GM12874 (cell line): ENCODE results near the gene RAB39B.

ENCODE experiments used
- TF ChIP-seq, protein P1 (sequence below): IDR thresholded peaks from 2 replicates; pipeline ENCODE4 v1.5.1; 2011; ENCODE audit warnings: low read depth, mild to moderate bottlenecking, control low read depth, low read length, moderate library complexity; ENCODE audit not compliant: insufficient read depth

RAB39B gene

GRCh38 chrX:155211208-155211607 is 53.1 kb downstream of the RAB39B start:
- TF ChIP-seq, protein P1, sequence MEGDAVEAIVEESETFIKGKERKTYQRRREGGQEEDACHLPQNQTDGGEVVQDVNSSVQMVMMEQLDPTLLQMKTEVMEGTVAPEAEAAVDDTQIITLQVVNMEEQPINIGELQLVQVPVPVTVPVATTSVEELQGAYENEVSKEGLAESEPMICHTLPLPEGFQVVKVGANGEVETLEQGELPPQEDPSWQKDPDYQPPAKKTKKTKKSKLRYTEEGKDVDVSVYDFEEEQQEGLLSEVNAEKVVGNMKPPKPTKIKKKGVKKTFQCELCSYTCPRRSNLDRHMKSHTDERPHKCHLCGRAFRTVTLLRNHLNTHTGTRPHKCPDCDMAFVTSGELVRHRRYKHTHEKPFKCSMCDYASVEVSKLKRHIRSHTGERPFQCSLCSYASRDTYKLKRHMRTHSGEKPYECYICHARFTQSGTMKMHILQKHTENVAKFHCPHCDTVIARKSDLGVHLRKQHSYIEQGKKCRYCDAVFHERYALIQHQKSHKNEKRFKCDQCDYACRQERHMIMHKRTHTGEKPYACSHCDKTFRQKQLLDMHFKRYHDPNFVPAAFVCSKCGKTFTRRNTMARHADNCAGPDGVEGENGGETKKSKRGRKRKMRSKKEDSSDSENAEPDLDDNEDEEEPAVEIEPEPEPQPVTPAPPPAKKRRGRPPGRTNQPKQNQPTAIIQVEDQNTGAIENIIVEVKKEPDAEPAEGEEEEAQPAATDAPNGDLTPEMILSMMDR = no peak
